ENCODE data around the gene PARP14.
"Not testable (repeated sequence)": the region's sequence is repeated elsewhere in the genome, so short reads cannot be mapped to it uniquely, and the experiment has no call there.

The PARP14 gene

GRCh38 chr3:122676759-122677158 lies 3.9 kb upstream of the PARP14 start:
- FAIRE-seq = no peak
- no peak for DNase-seq (ENCODE audit: low spot score)

GRCh38 chr3:122677216-122677615 lies 3.4 kb upstream of the PARP14 start:
- no peak for DNase-seq (ENCODE audit: low spot score)

GRCh38 chr3:122678506-122678905 lies 2.1 kb upstream of the PARP14 start:
- FAIRE-seq (no peak), DNase-seq (ENCODE audit: low spot score) (no peak)

More at GRCh38 chr3:122677216-122677615, 3.4 kb upstream of the PARP14 start:
- FAIRE-seq = no peak

GRCh38 chr3:122679085-122679881 lies 1.4 kb upstream of the PARP14 start:
- peak; percentile 68 for DNase-seq (ENCODE audit: low spot score)
- FAIRE-seq = peak; percentile 35

- FAIRE-seq (no peak), DNase-seq (ENCODE audit: low spot score) (no peak)
These were observed 661 bp upstream of the PARP14 start for GRCh38 chr3:122679882-122680474.

GRCh38 chr3:122681284-122681973 lies 790 bp downstream of the PARP14 start:
- no peak for DNase-seq (ENCODE audit: low spot score)
- no peak for FAIRE-seq

GRCh38 chr3:122681974-122682409 lies 1.4 kb downstream of the PARP14 start:
- DNase-seq (ENCODE audit: low spot score) = no peak
- no peak for FAIRE-seq

- FAIRE-seq = not testable (repeated sequence)
These were observed 2.3 kb downstream of the PARP14 start for GRCh38 chr3:122682778-122683411.

GRCh38 chr3:122687298-122687697 lies 6.7 kb downstream of the PARP14 start:
- DNase-seq (ENCODE audit: low spot score) (no peak), FAIRE-seq (no peak)

More at GRCh38 chr3:122682778-122683411, 2.3 kb downstream of the PARP14 start:
- DNase-seq (ENCODE audit: low spot score) = not testable (repeated sequence)

GRCh38 chr3:122688996-122689395 lies 8.4 kb downstream of the PARP14 start:
- DNase-seq (ENCODE audit: low spot score) = no peak
- no peak for FAIRE-seq

GRCh38 chr3:122689587-122689986 lies 8.9 kb downstream of the PARP14 start:
- peak; percentile 87 for FAIRE-seq
- peak; percentile 69 for DNase-seq (ENCODE audit: low spot score)

GRCh38 chr3:122690096-122690495 lies 9.5 kb downstream of the PARP14 start:
- FAIRE-seq = no peak
- no peak for DNase-seq (ENCODE audit: low spot score)

GRCh38 chr3:122691195-122691594 lies 10.6 kb downstream of the PARP14 start:
- DNase-seq (ENCODE audit: low spot score) = peak; percentile 73
- peak; percentile 96 for FAIRE-seq

GRCh38 chr3:122692674-122693073 lies 12.0 kb downstream of the PARP14 start:
- FAIRE-seq (no peak), DNase-seq (ENCODE audit: low spot score) (no peak)

GRCh38 chr3:122694966-122695365 lies 14.3 kb downstream of the PARP14 start:
- FAIRE-seq = no peak

GRCh38 chr3:122695927-122696561 lies 15.4 kb downstream of the PARP14 start:
- DNase-seq (ENCODE audit: low spot score) (no peak), FAIRE-seq (no peak)

More at GRCh38 chr3:122694966-122695365, 14.3 kb downstream of the PARP14 start:
- DNase-seq (ENCODE audit: low spot score) = no peak

- FAIRE-seq (peak; percentile 71), DNase-seq (ENCODE audit: low spot score) (peak; percentile 53)
These were observed 17.4 kb downstream of the PARP14 start for GRCh38 chr3:122697952-122698620.

- DNase-seq (ENCODE audit: low spot score) (no peak), FAIRE-seq (no peak)
These were observed 19.6 kb downstream of the PARP14 start for GRCh38 chr3:122700193-122700592.

GRCh38 chr3:122705379-122705778 lies 24.7 kb downstream of the PARP14 start:
- FAIRE-seq (no peak), DNase-seq (ENCODE audit: low spot score) (no peak)

- DNase-seq (ENCODE audit: low spot score); FAIRE-seq: not testable (repeated sequence)
These were observed 30.1 kb downstream of the PARP14 start for GRCh38 chr3:122710616-122711251.
